Heart right ventricle (tissue), 16 donors: ENCODE data around the gene VSTM5. TPM values are rescaled to one million over a fixed set of nuclear protein-coding genes. Genes with fewer than 3 reads are reported as not detected.

Experiments used
- ATAC-seq, 8 donors: fragments of 200-7000 bp; cut with Tn5 transposase; one replicate each; pipeline ENCODE4 v1.9.1; 2020; ENCODE audit warnings: mild to moderate bottlenecking in 8 of 8, moderate library complexity in 8 of 8, moderate number of reproducible peaks in 1 of 8
- DNase-seq, 2 donors: peaks; one replicate each; pipeline ENCODE4 v3.0.0-alpha.2; 2020
- H3K27ac ChIP-seq, 10 donors: fragments of 200-600 bp; sonication (generic) in 2 of 10; one replicate each; pipeline versions ENCODE4 v1.5.0 to v1.8.0; 2020 to 2022; ENCODE audit warnings: mild to moderate bottlenecking in 3 of 10
- H3K27me3 ChIP-seq, 7 donors: fragments of 200-600 bp; one replicate each; pipeline ENCODE4 v1.8.0; 2021 to 2022; ENCODE audit warnings: mild to moderate bottlenecking in 2 of 7
- H3K36me3 ChIP-seq, 9 donors: fragments of 200-600 bp; sonication (generic) in 1 of 9; one replicate each; pipeline versions ENCODE4 v1.5.0 to v1.8.0; 2020 to 2022; ENCODE audit warnings: mild to moderate bottlenecking in 2 of 9
- H3K4me1 ChIP-seq, 9 donors: fragments of 200-600 bp; sonication (generic) in 1 of 9; one replicate each; pipeline versions ENCODE4 v1.5.0 to v1.8.0; 2020 to 2022; ENCODE audit warnings: mild to moderate bottlenecking in 4 of 9
- H3K4me3 ChIP-seq, 10 donors: fragments of 200-600 bp; sonication (generic) in 2 of 10; one replicate each; pipeline versions ENCODE4 v1.5.0 to v1.8.0; 2020 to 2022; ENCODE audit warnings: mild to moderate bottlenecking in 7 of 10, moderate library complexity in 2 of 10
- H3K9me3 ChIP-seq, 11 donors: fragments of 200-600 bp in 10 of 11; sonication (generic) in 2 of 11; one replicate each; pipeline versions ENCODE4 v1.5.0 to v1.8.0; 2013 to 2022; ENCODE audit warnings: mild to moderate bottlenecking in 2 of 11, control low read depth in 1 of 11, moderate library complexity in 1 of 11
- WGBS, 2 donors: extraction: QIAGEN DNeasy Blood & Tissue Kit; methylation state at CpG; one replicate each; pipeline ENCODE4 v1.1.7; 2013; ENCODE audit warnings: inconsistent platforms in 1 of 2; 5-methylcytosine and 5-hydroxymethylcytosine counted together
- intact Hi-C, 10 donors: fragments of 100-400 bp; cut with DNase I; formaldehyde crosslinking; loops; one replicate each; pipeline versions ENCODE4 v1.11.1 to v1.14.2; 2022
- polyA plus RNA-seq, 2 donors: library from polyadenylated mRNA; stranded (reverse); fragments of 200-250 nt; gene quantifications; one replicate each; pipeline ENCODE4 v1.2.3, GENCODE V29; 2013
- total RNA-seq, 10 donors: library from RNA; stranded (reverse); fragmentation: NEBNext Ultra II Directional in 3 of 10; extraction: Animal tissue kit (Norgen Biotek cat#: 25700) in 3 of 10; gene quantifications; one replicate each; pipeline versions ENCODE4 v1.2.1 to v1.2.4, GENCODE V29; 2021 to 2023
- TF ChIP-seq, protein P1 (sequence below), 9 donors: fragments of 200-600 bp; sonication (generic) in 2 of 9; IDR thresholded peaks; one replicate each; pipeline versions ENCODE4 v1.5.0 to v1.8.0; 2021 to 2022; ENCODE audit warnings: antibody characterized with exemption in 9 of 9, mild to moderate bottlenecking in 5 of 9, moderate library complexity in 1 of 9
- donor health status: Arrhythmogenic right ventricular cardiomyopathy.
- donor health status: ischemic (EF 13 %, LVEDD 7.1; RV severe dilation, severe dysfunction).
- donor health status: healthy with polysubstance abuse.
- donor health status: DM: no; HTN: yes; CAD: no.
- donor health status: DM: no; HTN: no; CAD: no.
- donor health status: ischemic (EF 25% LVEDD 6.9; RV normal size, moderate dysfunction).
- donor health status: ischemic (EF 25% LVEDD 5.7; RV mildly dilated, moderate dysfunction).
- donor health status: healthy.
- donor health status: DM: yes; HTN: yes; CAD: no.
- donor health status: Ischemic cardiomyopathy.
- donor health status: ischemic (EF 35%, LVEDD 5.7; RV mildly dilated, moderate dysfunction).
- donor health status: nonischemic (EF 11% LVEDD 7.7; RV severe dilation, severe dysfunction).
- donor health status: DM: yes; HTN: yes; CAD: no.
- donor health status: PGD.
- donor health status: ischemic (EF 29% LVEDD 5.4; RV normal size, mild dysfunction).
- donor health status: nonischemic (EF 23%, LVEDD 6.1; RV moderate dilation, normal function).

VSTM5 gene
- total and polyA plus RNA-seq, 12 donors = 0.06 to 0.37 (median 0.20) TPM; not detected in 5

DNA sequence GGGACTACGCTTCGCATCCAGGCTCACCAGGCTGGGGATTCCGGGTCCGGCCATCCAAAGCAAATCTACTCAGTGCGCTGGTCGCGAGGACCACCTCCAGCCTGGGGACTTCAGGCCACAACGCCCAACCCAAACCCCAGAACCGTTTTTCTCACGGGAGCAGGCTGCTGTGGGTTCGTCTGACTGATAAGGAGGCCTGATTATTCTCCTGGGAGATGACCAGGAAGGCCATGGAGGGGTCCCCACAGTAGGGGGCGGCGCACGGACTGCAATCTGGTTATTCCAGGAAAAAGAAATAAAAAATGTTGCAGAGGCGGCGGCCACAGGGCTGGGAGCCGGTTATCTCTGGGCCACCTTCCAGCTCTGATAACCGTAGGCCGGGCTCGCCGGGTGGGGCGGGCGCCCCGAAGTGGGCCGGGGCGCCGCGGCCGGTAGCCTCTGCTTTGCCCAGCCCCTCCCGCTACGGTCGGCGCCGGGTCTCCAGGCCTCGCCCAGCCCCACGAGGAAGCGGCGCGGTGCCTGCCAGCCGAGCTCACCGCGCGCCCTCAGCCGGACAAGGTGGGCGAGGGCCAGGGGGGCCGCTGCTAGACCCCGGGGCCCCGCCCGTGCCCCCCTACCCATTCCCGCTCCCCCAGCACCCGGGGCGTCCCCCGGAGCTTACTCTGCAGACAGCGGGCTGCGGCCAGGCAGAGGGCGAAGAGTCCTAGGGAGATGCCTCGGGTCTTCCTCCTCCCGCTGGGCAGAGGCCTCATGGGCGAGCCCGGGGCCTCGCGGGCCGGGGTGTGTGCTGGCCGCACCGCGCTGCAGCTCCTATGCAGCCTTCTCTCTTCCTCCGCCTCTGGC is 446 bp downstream of the VSTM5 start:
- H3K36me3 ChIP-seq = no peaks in the 10 kb centered on the region
- TF ChIP-seq, protein P1, sequence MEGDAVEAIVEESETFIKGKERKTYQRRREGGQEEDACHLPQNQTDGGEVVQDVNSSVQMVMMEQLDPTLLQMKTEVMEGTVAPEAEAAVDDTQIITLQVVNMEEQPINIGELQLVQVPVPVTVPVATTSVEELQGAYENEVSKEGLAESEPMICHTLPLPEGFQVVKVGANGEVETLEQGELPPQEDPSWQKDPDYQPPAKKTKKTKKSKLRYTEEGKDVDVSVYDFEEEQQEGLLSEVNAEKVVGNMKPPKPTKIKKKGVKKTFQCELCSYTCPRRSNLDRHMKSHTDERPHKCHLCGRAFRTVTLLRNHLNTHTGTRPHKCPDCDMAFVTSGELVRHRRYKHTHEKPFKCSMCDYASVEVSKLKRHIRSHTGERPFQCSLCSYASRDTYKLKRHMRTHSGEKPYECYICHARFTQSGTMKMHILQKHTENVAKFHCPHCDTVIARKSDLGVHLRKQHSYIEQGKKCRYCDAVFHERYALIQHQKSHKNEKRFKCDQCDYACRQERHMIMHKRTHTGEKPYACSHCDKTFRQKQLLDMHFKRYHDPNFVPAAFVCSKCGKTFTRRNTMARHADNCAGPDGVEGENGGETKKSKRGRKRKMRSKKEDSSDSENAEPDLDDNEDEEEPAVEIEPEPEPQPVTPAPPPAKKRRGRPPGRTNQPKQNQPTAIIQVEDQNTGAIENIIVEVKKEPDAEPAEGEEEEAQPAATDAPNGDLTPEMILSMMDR (IDR thresholded peaks at IDR 0.05) = no peak
- WGBS, 2 donors = 7 to 10% methylated on average over 58 to 67 of the region's 67 CpGs
- intact Hi-C loops = no loop called here
- no peaks in the 10 kb centered on the region for H3K9me3 ChIP-seq
- H3K27me3 ChIP-seq = peaks cover 0 to 14% (median 0%) of the 10 kb centered on the region in 7 donors
- peak; percentile 7 to 37 for DNase-seq
- H3K4me3 ChIP-seq = peak overlapping the region; percentile 26 to 78 (median 56)
- peaks cover 0 to 16% (median 0%) of the 10 kb centered on the region in 9 donors for H3K4me1 ChIP-seq
- H3K27ac ChIP-seq = peak overlapping the region in 7 of 10 donors; percentile 9 to 52 (median 38)
- peak; percentile 62 to 81 (median 72) for ATAC-seq

DNA sequence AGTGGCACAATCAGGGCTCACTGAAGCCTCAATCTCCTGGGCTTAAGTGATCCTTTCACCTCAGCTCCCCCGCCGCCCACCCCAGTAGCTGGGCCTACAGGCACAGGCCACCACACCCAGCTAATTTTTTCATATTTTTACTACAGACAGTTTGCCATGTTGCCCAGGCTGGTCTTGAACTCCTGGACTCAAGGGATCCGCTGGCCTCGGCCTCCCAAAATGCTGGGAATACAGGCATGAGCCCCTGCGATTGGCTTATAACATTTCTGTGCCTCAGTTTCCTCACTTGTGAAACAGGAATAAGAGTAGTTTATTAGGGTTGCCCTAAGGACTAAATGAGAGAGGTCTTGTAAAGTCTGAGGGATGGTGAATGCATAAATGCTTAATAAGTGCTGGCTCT is 1.2 kb downstream of the VSTM5 start:
- 97 to 99% methylated on average over 5 of the region's 5 CpGs for WGBS, 2 donors
- TF ChIP-seq, protein P1 (IDR thresholded peaks at IDR 0.05) = no peak
- H3K9me3 ChIP-seq = no peaks in the 10 kb centered on the region
- H3K4me1 ChIP-seq = peaks cover 0 to 16% (median 0%) of the 10 kb centered on the region in 9 donors
- H3K27me3 ChIP-seq = peaks cover 0 to 14% (median 0%) of the 10 kb centered on the region in 7 donors
- ATAC-seq (no peak), DNase-seq (no peak)
- H3K4me3 ChIP-seq = peak overlapping the region in 4 of 10 donors; percentile 52 to 78 (median 62)
- intact Hi-C loops = no loop called here
- peak overlapping the region in 1 of 10 donors; percentile 39 for H3K27ac ChIP-seq
- H3K36me3 ChIP-seq = no peaks in the 10 kb centered on the region

DNA sequence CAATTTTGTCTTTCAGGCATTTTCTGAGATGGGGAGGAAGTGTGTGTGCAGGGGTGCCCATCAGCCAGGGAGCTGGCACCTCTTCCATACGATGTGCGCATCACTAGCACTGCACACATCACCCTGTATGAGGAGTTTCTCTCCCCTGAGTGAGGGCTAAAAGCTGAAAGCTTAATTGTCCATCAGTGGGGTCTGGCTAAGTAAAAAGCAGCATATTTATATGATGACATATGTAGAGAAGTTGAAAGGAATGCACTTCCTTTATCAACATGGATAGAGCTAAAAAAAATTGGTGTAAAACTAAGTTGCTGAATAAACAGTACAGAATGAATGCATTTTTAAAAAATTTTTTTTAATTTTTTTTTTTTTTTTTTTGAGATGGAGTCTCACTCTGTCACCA is 4.0 kb downstream of the VSTM5 start:
- H3K4me1 ChIP-seq = peaks cover 0 to 16% (median 0%) of the 10 kb centered on the region in 9 donors
- no peak overlapping the region for H3K27ac ChIP-seq
- H3K27me3 ChIP-seq = peaks cover 0 to 14% (median 0%) of the 10 kb centered on the region in 7 donors
- no peak overlapping the region for H3K4me3 ChIP-seq
- ATAC-seq (no peak), DNase-seq (no peak)
- WGBS, 2 donors = 72 to 73% methylated on average over 2 of the region's 2 CpGs
- H3K9me3 ChIP-seq = no peaks in the 10 kb centered on the region
- no peaks in the 10 kb centered on the region for H3K36me3 ChIP-seq
- intact Hi-C loops = no loop called here
- TF ChIP-seq, protein P1 (IDR thresholded peaks at IDR 0.05) = no peak

DNA sequence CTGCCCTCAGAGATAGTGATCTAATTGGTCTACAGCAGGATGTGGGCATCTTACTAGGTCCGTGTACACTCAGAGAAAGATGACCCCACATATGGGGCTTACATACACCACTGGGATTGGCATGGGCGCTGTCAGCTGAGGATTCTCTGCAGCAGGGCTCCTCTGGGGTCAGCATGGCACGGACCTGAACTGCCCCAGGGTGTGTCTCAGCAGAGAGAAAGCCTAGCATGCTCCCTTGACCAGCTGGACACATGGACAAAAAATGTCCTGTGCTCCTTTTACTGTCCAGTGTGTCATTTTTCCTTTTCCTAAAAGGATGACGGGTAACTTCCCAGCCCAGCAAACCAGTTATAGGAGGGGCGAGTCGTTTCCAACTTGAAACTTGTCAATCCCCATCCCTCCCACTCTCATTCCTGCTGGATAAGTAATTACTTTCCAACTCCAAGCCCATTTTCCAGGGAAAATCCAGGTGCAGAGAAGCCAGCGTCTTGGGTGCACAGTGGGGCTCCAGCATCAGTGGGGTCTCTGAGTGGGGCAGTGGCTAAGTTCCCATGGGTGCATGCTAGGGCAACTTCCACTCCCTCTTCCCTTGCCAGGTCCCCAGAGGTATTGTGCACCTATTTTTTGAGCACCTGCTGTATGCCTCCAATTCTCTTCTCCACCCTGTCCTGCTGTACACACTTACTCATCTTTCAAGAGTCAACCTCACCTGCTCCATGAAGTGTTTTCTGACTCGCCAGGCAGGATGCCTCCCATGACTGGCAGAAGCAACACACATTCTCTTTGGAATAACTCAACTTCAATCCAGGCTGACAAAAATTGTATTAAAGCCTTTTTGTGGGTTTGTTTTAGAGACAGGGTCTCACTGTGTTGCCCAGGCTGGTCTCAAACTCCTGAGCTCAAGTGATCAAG is 5.0 kb downstream of the VSTM5 start:
- no peak for ATAC-seq
- TF ChIP-seq, protein P1 (IDR thresholded peaks at IDR 0.05) = no peak
- intact Hi-C loops = no loop called here

More for the DNA sequence above, 5.0 kb downstream of the VSTM5 start:
- H3K9me3 ChIP-seq = no peaks in the 10 kb centered on the region
- H3K27me3 ChIP-seq = peaks cover 0 to 13% (median 0%) of the 10 kb centered on the region in 7 donors
- H3K4me1 ChIP-seq = peaks cover 0 to 13% (median 0%) of the 10 kb centered on the region in 9 donors
- H3K36me3 ChIP-seq = no peaks in the 10 kb centered on the region
- 77 to 80% methylated on average over 8 of the region's 8 CpGs for WGBS, 2 donors
- H3K4me3 ChIP-seq = no peak overlapping the region
- no peak overlapping the region for H3K27ac ChIP-seq
- no peak for DNase-seq
